GM13976 (cell line): ENCODE measurements around the gene TMSB10.
"Not testable (repeated sequence)": the region's sequence is repeated elsewhere in the genome, so short reads cannot be mapped to it uniquely, and the experiment has no call there.

ENCODE experiments used
- DNase-seq: peaks from one replicate; pipeline ENCODE4 v3.0.0; 2012; ENCODE audit warnings: low spot score
- CTCF ChIP-seq: IDR thresholded peaks from 2 replicates; pipeline ENCODE4 v1.5.1; 2012; ENCODE audit warnings: borderline replicate concordance, mild to moderate bottlenecking; ENCODE audit not compliant: insufficient read depth; ENCODE audit errors: extremely low read depth, missing control alignments, control extremely low read depth
- in situ Hi-C: fragments of 300-500 bp; cut with MboI; formaldehyde crosslinking; loops from one replicate; pipeline ENCODE4 v1.12.0; 2022; ENCODE audit warnings: low sequenced_read_pairs, mixed read lengths, inconsistent platforms; ENCODE audit not compliant: unreplicated experiment

TMSB10 gene

DNA sequence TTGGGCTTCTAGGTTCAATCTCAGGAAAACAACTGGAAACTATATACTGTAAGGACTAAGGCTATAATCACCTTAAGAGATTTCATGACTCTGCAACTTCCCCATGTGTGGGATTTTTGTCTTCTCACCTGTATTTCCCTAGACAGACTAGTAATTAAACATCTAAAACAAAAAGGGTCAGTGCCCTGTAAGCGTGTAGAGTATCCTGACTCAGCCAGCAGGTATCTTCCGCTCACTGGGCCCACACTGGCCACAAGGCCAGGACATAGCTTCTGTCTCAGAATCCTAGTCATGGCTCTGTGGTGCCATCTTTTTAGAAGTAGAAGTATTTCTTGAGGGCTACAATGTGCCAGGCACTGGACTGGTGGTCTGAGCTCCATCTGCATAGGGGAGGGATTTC lies 36.7 kb downstream of the TMSB10 start:
- in situ Hi-C loops: loop anchor here (25.0 kb wide), 1 partner anchor 345 kb away; no protein-coding TSS in a partner anchor

GRCh38 chr2:84942964-84943421 lies 37.5 kb downstream of the TMSB10 start:
- peak; percentile 56 for DNase-seq
- TF ChIP-seq CTCF: no peak
- in situ Hi-C loops: loop anchor here (25.0 kb wide), 1 partner anchor 344 kb away; no protein-coding TSS in a partner anchor

More for the DNA sequence above, 36.7 kb downstream of the TMSB10 start:
- TF ChIP-seq CTCF: no peak
- no peak for DNase-seq

- in situ Hi-C loops: loop anchor here (25.0 kb wide), 1 partner anchor 343 kb away; no protein-coding TSS in a partner anchor
- no peak for DNase-seq
- TF ChIP-seq CTCF: no peak
These were observed 38.9 kb downstream of the TMSB10 start for GRCh38 chr2:84944295-84944909.

DNA sequence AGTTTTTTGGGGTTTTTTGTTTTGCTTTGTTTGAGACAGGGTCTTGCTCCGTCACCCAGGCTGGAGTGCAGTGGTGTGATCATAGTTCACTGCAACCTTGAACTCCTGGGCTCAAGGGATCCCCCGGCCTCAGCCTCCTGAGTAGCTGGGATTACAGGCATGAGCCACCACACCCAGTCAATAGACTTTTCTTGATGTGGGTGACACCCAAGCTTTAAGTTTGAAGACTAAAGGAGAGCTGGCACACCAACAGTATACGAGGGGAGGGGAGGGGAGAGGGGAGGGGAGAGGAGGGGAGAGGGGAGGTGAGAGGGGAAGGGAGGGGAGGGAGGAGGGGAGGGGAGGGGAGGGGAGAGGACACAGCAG lies 40.4 kb downstream of the TMSB10 start:
- not testable (repeated sequence) for DNase-seq
- in situ Hi-C loops: loop anchor here (25.0 kb wide), 1 partner anchor 341 kb away; no protein-coding TSS in a partner anchor

- DNase-seq: peak; percentile 78
- TF ChIP-seq CTCF: no peak
- in situ Hi-C loops: loop anchor here (25.0 kb wide), 1 partner anchor 341 kb away; no protein-coding TSS in a partner anchor
These were observed 41.0 kb downstream of the TMSB10 start for GRCh38 chr2:84946204-84947009.

- in situ Hi-C loops: loop anchor here (25.0 kb wide), 1 partner anchor 340 kb away; no protein-coding TSS in a partner anchor
These were observed 41.6 kb downstream of the TMSB10 start for GRCh38 chr2:84947010-84947593.

More at GRCh38 chr2:84947010-84947593, 41.6 kb downstream of the TMSB10 start:
- DNase-seq: no peak
- no peak for TF ChIP-seq CTCF
